Measurements from ENCODE around the gene PIPOX.

DNA sequence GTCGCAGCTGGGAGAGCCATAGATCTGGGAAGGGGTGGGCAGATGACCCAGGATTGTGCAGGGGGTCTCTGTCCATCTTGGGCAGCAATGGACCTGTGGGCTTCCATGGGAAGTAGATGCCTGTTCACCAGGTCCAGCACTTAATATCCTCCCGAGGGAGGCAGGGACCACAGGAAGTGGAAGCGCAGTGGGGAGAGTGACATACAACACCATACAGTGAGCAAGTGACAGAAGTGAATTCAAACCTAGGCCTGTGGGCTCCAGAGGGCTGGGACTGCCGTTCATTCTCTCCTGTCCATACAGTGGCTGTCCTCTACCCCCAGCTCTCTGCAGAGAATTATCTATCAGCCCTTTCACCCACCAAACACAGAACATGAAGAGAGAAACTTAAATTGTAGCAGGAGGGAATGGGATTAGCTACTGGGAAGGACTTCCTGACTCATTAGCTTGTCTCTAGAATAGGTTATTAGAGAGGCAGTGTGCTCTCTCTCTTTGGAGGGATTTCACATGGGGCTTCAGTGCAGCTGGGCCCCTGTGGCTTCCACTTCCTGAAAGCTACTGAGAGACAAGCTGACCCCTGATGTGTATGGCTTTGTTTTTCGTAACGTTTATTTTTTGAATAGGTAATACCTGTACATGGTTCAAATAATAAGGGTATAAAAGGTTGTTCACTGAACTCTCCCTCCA lies 24.0 kb upstream of the PIPOX start:
- no peak for TF ChIP-seq ZFP90 (CRISPR knock-in tag; IDR thresholded peaks at IDR 0.05; ENCODE audit: borderline replicate concordance)
- no peak for TF ChIP-seq FOXA1 (IDR thresholded peaks at IDR 0.05)
- TF ChIP-seq FOXA1 (CRISPR knock-in tag; IDR thresholded peaks at IDR 0.05) = no peak
- TF ChIP-seq ZSCAN29 (CRISPR knock-in tag; conservative IDR thresholded peaks at IDR 0.05) = no peak
